ENCODE measurements around the gene FGF4.

- no peak for TF ChIP-seq ZNF155 (tag by site-specific recombination; IDR thresholded peaks at IDR 0.05)
- no peak for TF ChIP-seq MYNN (tag by site-specific recombination; IDR thresholded peaks at IDR 0.05; ENCODE audit: borderline replicate concordance)
- no peak for TF ChIP-seq YY1 (tag by site-specific recombination; IDR thresholded peaks at IDR 0.05)
These were observed 583 bp downstream of the FGF4 start for GRCh38 chr11:69774354-69775162.
